NT2/D1 (cell line): ENCODE results near the gene TSSC4.

Source experiments
- DNase-seq: peaks from one replicate; pipeline ENCODE4 v3.0.0-alpha.2; 2011; ENCODE audit warnings: low read depth, low spot score
- H3K27me3 ChIP-seq: 2 replicates; pipeline ENCODE4 v1.6.0; 2011; ENCODE audit warnings: mild to moderate bottlenecking; ENCODE audit not compliant: insufficient read length, insufficient read depth
- H3K36me3 ChIP-seq: 2 replicates; pipeline ENCODE4 v1.6.1; 2011; ENCODE audit warnings: mild to moderate bottlenecking, low read length, mixed read lengths; ENCODE audit not compliant: insufficient read depth, insufficient read length
- H3K4me1 ChIP-seq: 2 replicates; pipeline ENCODE4 v1.5.1; 2011; ENCODE audit not compliant: insufficient read depth, insufficient read length
- H3K4me3 ChIP-seq: 2 replicates; pipeline ENCODE4 v1.5.1; 2011; ENCODE audit warnings: low read depth; ENCODE audit not compliant: insufficient read length
- H3K9ac ChIP-seq: 2 replicates; pipeline ENCODE4 v1.6.0; 2011; ENCODE audit warnings: low read depth; ENCODE audit not compliant: insufficient read length
- H3K9me3 ChIP-seq: 2 replicates; pipeline ENCODE4 v1.5.1; 2011; ENCODE audit warnings: mild to moderate bottlenecking, low read length; ENCODE audit not compliant: insufficient read depth
- SUZ12 ChIP-seq: IDR thresholded peaks from 2 replicates; pipeline ENCODE4 v1.6.1; 2011; ENCODE audit not compliant: insufficient read length, insufficient read depth; ENCODE audit errors: extremely low read depth
- YY1 ChIP-seq: IDR thresholded peaks from 2 replicates; pipeline ENCODE4 v1.6.1; 2011; ENCODE audit not compliant: insufficient read length, insufficient read depth
- ZNF274 ChIP-seq: IDR thresholded peaks from 2 replicates; pipeline ENCODE4 v1.6.1; 2011; ENCODE audit warnings: mild to moderate bottlenecking, low read depth, low read length

TSSC4 gene

GRCh38 chr11:2382936-2383851 is 17.4 kb upstream of the TSSC4 start:
- Histone ChIP-seq H3K9me3 (no peaks in the 10 kb centered on the region), H3K27me3 (no peaks in the 10 kb centered on the region), H3K4me3 (no peak overlapping the region), H3K36me3 (peaks cover 88% of the 10 kb centered on the region), H3K4me1 (peaks cover 35% of the 10 kb centered on the region), H3K9ac (peak overlapping the region; percentile 8)
- no peak for DNase-seq
- TF ChIP-seq ZNF274 (no peak), YY1 (no peak), SUZ12 (no peak)

DNA sequence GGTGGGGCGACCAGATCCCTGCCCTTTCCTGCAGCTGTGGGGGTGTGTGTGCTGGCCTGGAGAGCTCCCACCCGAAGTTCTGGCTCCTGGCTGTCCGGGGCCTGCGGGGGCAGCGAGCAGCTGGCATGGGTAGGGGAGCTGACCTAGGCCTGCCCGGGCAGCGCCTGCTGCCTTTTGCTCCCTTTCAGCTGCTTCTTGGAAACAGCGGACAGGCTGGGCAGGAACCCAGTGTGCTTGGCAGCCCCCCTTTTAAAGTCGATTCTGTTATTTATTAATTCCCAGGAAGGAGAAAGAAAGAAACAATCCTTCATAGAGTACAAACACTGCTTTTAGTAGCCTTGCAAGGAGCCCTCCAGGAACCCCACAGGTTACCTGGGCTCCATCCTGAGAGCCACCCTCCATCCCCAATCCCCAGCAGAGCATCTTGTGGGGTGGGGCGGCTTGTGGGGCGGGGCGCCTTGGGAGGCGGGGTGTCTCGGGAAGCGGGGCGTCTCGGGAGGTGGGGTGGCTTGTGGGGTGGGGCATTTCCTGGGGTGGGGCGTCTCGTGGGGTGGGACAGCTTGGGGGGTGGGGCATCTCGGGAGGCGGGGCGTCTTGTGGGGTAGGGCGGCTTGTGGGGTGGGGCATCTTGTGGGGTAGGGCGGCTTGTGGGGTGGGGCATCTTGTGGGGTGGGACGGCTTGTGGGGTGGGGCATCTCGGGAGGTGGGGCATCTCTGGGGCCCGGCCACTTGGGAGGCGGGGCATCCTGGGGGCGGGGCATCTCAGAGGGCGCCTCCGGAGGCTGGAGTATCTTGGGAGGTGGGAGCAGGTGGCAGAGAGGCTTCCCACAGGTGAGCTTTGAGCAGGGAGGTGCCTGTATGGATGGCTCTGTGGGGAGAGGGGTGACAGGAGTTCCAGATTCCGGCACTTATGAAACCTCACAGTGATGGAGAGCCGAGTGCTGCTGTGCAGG is 16.4 kb upstream of the TSSC4 start:
- H3K4me1 ChIP-seq, result peaks cover 38% of the 10 kb centered on the region
- no peak overlapping the region for H3K4me3 ChIP-seq
- peak overlapping the region; percentile 8 for H3K9ac ChIP-seq
- TF ChIP-seq YY1, result no peak
- TF ChIP-seq SUZ12, result no peak
- no peak for TF ChIP-seq ZNF274
- DNase-seq, result no peak
- H3K36me3 ChIP-seq, result peaks cover 90% of the 10 kb centered on the region
- H3K27me3 ChIP-seq, result no peaks in the 10 kb centered on the region
- no peaks in the 10 kb centered on the region for H3K9me3 ChIP-seq

GRCh38 chr11:2385156-2386151 is 15.1 kb upstream of the TSSC4 start:
- peaks cover 40% of the 10 kb centered on the region for H3K4me1 ChIP-seq
- no peak overlapping the region for H3K4me3 ChIP-seq
- TF ChIP-seq ZNF274, result no peak
- TF ChIP-seq YY1, result no peak
- no peak for TF ChIP-seq SUZ12
- peaks cover 90% of the 10 kb centered on the region for H3K36me3 ChIP-seq
- H3K27me3 ChIP-seq, result no peaks in the 10 kb centered on the region
- H3K9me3 ChIP-seq, result no peaks in the 10 kb centered on the region
- H3K9ac ChIP-seq, result peak overlapping the region; percentile 46
- no peak for DNase-seq

- no peak overlapping the region for H3K9ac ChIP-seq
- no peak for DNase-seq
- peaks cover 86% of the 10 kb centered on the region for H3K36me3 ChIP-seq
- H3K9me3 ChIP-seq, result no peaks in the 10 kb centered on the region
- no peak for TF ChIP-seq SUZ12
- H3K27me3 ChIP-seq, result no peaks in the 10 kb centered on the region
- peaks cover 45% of the 10 kb centered on the region for H3K4me1 ChIP-seq
- no peak overlapping the region for H3K4me3 ChIP-seq
Measured at GRCh38 chr11:2386591-2386990, 14.0 kb upstream of the TSSC4 start.

DNA sequence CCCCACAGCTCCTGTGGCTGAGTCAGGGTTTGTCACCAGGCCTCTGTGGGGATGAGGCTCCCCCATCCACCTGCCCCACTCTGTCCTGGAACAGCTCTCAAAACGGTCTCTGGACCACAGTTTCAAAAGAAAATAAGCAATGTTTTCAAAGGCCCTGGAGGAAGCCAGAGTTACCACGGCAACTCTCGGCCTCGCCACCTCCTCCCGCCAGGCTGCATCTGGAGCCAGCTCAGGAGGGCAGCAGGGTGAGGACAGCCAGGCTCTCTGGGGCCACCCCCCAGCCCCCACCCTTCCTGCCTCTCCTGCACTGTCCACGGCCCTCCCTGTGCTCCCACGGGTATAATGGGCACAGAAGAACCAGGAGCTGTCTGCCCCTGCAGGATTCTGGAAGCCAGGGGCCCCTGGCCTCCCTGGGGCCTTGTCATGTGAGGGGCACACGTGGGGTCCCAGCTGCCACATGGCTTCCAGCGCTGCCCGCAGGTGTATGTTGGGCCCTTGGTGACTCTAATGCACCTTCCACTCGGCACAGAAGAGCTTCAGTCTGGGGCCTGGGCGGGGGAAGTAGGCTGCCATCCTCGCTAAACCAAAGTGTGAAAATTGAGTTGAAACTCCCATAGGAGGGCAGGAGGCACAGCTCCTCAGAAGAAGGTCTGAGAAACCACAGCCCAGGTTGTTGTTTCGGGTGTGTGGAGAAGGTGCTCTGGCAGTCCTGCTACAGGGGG is 13.1 kb upstream of the TSSC4 start:
- Histone ChIP-seq H3K9ac (peak overlapping the region; percentile 56), H3K4me3 (no peak overlapping the region), H3K4me1 (peaks cover 44% of the 10 kb centered on the region), H3K27me3 (no peaks in the 10 kb centered on the region), H3K36me3 (peaks cover 86% of the 10 kb centered on the region), H3K9me3 (no peaks in the 10 kb centered on the region)
- TF ChIP-seq YY1 (no peak), SUZ12 (no peak), ZNF274 (no peak)
- no peak for DNase-seq

DNA sequence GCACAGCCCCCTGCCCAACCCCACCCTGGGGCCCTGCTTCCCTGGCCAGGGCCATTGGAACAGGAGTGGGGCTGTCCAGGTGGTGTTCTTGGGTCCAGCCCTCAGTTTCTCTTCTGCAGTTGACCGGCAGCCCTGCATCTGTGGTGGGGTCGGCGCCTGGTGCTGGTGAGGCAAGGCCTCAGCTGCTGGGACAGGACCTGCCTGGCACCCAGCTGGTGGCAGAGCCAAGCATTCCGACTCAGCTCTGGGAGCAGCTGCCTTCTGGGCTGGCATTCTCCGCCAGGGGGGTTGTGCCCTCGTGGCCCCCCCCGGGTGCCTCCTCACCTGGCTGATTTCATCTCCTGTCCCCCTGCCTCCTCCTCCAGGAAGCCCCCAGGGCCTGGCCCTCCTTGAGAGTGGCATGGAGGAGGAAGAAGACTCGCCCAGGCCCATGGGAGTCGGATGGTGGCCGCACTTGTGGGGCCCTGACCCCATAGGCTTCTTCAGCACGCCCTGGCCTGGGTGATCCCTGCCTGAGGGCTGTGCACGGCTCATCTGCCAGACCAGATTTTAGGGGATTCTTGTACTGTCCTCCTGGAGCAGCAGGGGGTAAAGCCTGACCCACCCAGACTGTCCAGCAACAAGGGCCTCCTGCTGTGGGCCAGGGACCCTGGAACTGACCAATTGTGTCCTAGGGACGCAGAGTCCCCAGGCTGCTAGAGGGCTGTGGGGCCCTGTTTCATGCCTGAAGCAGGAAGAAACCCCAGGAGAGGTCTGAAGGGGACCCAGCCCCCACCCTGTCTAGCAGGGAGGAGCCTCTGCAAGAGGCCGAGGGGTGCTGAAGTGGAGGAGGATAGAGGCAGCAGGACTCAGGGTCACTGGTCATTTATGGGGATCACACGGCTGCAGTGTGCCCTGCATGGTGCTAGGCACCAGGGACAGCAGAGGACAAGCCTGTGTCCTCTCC is 11.8 kb upstream of the TSSC4 start:
- Histone ChIP-seq H3K4me1 (peaks cover 42% of the 10 kb centered on the region), H3K36me3 (peaks cover 87% of the 10 kb centered on the region), H3K27me3 (no peaks in the 10 kb centered on the region)

More for the DNA sequence above, 11.8 kb upstream of the TSSC4 start:
- no peak overlapping the region for H3K4me3 ChIP-seq
- TF ChIP-seq SUZ12 (no peak), YY1 (no peak), ZNF274 (no peak)
- H3K9me3 ChIP-seq, result no peaks in the 10 kb centered on the region
- no peak for DNase-seq
- peak overlapping the region; percentile 51 for H3K9ac ChIP-seq
